ENCODE results near the gene MDM1. TPM values are rescaled to one million over a fixed set of nuclear protein-coding genes. Genes with fewer than 3 reads are reported as not detected.

The MDM1 gene
- total RNA-seq, 1 donor: 23.2 TPM

GRCh38 chr12:68286396-68286795 is 45.8 kb downstream of the MDM1 start:
- DNase-seq (ENCODE audit: low read depth): no peak
- H3K4me3 ChIP-seq (ENCODE audit: low read depth, low read length): no peak overlapping the region
- TF ChIP-seq CTCF (IDR thresholded peaks at IDR 0.05; ENCODE audit: insufficient read depth, low read length): no peak

- no peak for TF ChIP-seq CTCF (IDR thresholded peaks at IDR 0.05; ENCODE audit: insufficient read depth, low read length)
- DNase-seq (ENCODE audit: low read depth): no peak
- H3K4me3 ChIP-seq (ENCODE audit: low read depth, low read length): no peak overlapping the region
These were observed 46.6 kb downstream of the MDM1 start for GRCh38 chr12:68285541-68285940.

GRCh38 chr12:68281322-68282077 is 50.7 kb downstream of the MDM1 start:
- no peak for TF ChIP-seq CTCF (IDR thresholded peaks at IDR 0.05; ENCODE audit: insufficient read depth, low read length)
- H3K4me3 ChIP-seq (ENCODE audit: low read depth, low read length): no peak overlapping the region
- DNase-seq (ENCODE audit: low read depth): no peak

GRCh38 chr12:68280240-68280639 is 51.9 kb downstream of the MDM1 start:
- H3K4me3 ChIP-seq (ENCODE audit: low read depth, low read length): no peak overlapping the region
- TF ChIP-seq CTCF (IDR thresholded peaks at IDR 0.05; ENCODE audit: insufficient read depth, low read length): no peak
- DNase-seq (ENCODE audit: low read depth): no peak

GRCh38 chr12:68279227-68280054 is 52.7 kb downstream of the MDM1 start:
- DNase-seq (ENCODE audit: low read depth): peak; percentile 70
- no peak for TF ChIP-seq CTCF (IDR thresholded peaks at IDR 0.05; ENCODE audit: insufficient read depth, low read length)
- no peak overlapping the region for H3K4me3 ChIP-seq (ENCODE audit: low read depth, low read length)

GRCh38 chr12:68276402-68276930 is 55.7 kb downstream of the MDM1 start:
- DNase-seq (ENCODE audit: low read depth): no peak

More at GRCh38 chr12:68276402-68276930, 55.7 kb downstream of the MDM1 start:
- no peak overlapping the region for H3K4me3 ChIP-seq (ENCODE audit: low read depth, low read length)
- TF ChIP-seq CTCF (IDR thresholded peaks at IDR 0.05; ENCODE audit: insufficient read depth, low read length): no peak

Data from fibroblast of the aortic adventitia (primary cell).